ENCODE data around the gene ERCC1. TPM values are rescaled to one million over a fixed set of nuclear protein-coding genes. Genes with fewer than 3 reads are reported as not detected.
A peak's percentile ranks its signal among the peaks of the same experiment; 100 is the strongest.

ERCC1 gene
- total and polyA plus RNA-seq, 2 of the 13 experiments (the other 11 are each of a cell fraction or from before 2014, with no cell fraction given): 40.0 to 66.4 TPM

- TF ChIP-seq CAMTA2 (CRISPR knock-in tag; IDR thresholded peaks at IDR 0.05; ENCODE audit: borderline replicate concordance) (0 out of 2 replicates have a peak, but pooled peaks have one; percentile 81), ZNF589 (CRISPR knock-in tag; conservative IDR thresholded peaks at IDR 0.05) (no peak), IRF9 (CRISPR knock-in tag; IDR thresholded peaks at IDR 0.05; ENCODE audit: borderline replicate concordance) (0 out of 2 replicates have a peak, but pooled peaks have one; percentile 17), ZNF839 (CRISPR knock-in tag; IDR thresholded peaks at IDR 0.05; ENCODE audit: borderline replicate concordance) (no peak), SP1 (IDR thresholded peaks at IDR 0.05) (no peak), SP1 (CRISPR knock-in tag; IDR thresholded peaks at IDR 0.05) (peak; percentile 95), ZNF563 (CRISPR knock-in tag; IDR thresholded peaks at IDR 0.05) (0 out of 2 replicates have a peak, but pooled peaks have one; percentile 47), DPF2 (CRISPR knock-in tag; IDR thresholded peaks at IDR 0.05; ENCODE audit: borderline replicate concordance, low read depth) (no peak), HINFP (CRISPR knock-in tag; IDR thresholded peaks at IDR 0.05; ENCODE audit: low read depth) (no peak), ZNF142 (CRISPR knock-in tag; IDR thresholded peaks at IDR 0.05) (no peak), ZNF382 (CRISPR knock-in tag; IDR thresholded peaks at IDR 0.05; ENCODE audit: borderline replicate concordance) (no peak), GABPA (IDR thresholded peaks at IDR 0.05; ENCODE audit: low read depth, low read length) (no peak), GABPA (CRISPR knock-in tag; IDR thresholded peaks at IDR 0.05; ENCODE audit: low read depth) (0 out of 2 replicates have a peak, but pooled peaks have one; percentile 5), ZBTB3 (CRISPR knock-in tag; IDR thresholded peaks at IDR 0.05; ENCODE audit: borderline replicate concordance, low read depth) (0 out of 2 replicates have a peak, but pooled peaks have one; percentile 38), BCLAF1 (IDR thresholded peaks at IDR 0.05) (no peak), PHF5A (CRISPR knock-in tag; IDR thresholded peaks at IDR 0.05; ENCODE audit: low read depth, unreplicated experiment) (no peak), ZNF446 (CRISPR knock-in tag; IDR thresholded peaks at IDR 0.05) (no peak), ZNF878 (CRISPR knock-in tag; IDR thresholded peaks at IDR 0.05) (peak; percentile 69; the same call in 1 of the 2 replicates)
Observed at GRCh38 chr19:45469132-45469944, 45.6 kb upstream of the ERCC1 start (continued).
